Amniotic stem cell (primary cell): Measurements from ENCODE around the gene ANKRD9.

Source experiments
- DNase-seq: peaks from one replicate; lab custom pipeline; 2025; lab: John Stamatoyannopoulos, UW

Gene ANKRD9

DNA sequence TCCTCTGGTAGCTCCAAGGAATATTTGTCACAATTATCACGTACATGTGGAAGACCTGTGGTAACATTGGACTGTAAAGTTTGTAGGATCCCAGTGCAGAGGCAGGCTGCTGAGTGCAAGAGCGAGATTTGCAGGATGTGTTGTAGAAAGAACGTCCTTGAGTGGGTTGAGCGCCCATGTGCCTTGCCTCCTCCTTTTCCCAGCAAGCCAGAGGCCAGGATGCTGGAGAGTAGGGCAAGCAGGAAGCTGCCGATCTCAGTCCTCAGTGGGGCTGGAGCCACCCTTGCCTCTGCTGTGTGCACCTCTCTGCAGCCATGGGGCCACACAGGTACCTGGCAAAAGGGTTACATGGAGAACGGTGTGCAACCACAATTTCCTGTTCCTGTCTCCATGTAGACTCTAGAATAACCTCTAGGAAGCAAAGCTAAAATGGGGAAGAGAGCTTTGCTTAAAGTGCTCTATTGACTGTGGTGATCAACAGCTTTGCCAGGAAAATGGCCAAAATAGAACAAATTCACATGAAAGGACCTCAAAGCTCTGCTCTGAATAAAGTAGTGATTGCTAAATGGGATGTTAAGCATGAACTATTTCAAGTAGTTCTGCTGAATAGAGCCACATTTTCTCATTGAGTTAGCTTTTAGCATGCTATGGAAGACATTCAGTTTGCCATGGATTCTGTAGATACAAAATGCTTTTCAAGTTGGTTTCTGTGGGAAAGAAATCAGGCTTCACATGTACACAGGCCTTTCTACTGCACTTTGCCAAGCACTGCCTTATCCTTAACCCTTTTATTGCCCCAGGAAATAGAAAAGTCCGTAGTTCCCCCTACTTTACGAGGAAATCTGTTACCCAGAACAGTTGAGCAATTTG lies 37.4 kb downstream of the ANKRD9 start:
- DNase-seq: no peak

DNA sequence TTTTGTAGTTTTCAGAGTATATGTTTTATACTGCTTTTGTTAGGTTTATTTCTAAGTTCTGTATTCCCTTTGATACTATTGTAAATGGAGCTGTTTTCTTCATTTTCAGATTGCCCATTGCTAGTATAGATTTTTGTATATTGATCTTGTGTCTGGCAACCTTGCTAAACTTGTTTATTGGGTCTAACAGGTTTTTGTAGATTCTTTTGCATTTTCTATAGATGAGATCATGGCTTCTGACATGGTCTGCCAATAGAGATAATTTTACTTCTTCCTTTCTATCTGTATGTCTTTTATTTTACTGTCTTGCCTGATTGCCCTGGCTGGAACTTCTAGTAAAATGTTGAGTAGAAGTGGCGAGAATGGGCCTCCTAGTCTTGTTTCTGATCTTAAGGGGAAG lies 40.3 kb downstream of the ANKRD9 start:
- DNase-seq: no peak

DNA sequence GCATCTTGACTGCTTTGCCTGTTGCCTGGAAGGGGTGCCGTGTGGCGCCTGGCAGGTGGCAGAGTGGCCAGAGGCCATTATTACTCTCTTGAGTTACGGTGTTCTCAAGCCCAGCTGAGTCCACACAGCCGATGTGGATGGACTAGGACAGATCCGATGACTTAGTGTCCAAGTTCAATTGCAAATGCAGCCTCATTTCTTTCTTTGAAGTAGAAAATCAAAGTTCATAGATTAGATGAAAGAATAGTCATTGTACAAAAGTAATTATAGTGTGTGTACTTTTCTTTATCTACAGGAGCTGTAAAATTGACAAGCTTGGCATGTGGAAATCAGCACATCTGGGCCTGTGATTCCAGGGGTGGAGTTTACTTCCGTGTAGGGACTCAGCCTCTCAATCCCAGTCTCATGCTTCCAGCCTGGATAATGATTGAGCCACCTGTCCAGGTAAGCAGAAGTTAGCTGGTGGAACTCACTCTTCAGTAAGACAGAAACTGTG lies 44.7 kb downstream of the ANKRD9 start:
- no peak for DNase-seq

DNA sequence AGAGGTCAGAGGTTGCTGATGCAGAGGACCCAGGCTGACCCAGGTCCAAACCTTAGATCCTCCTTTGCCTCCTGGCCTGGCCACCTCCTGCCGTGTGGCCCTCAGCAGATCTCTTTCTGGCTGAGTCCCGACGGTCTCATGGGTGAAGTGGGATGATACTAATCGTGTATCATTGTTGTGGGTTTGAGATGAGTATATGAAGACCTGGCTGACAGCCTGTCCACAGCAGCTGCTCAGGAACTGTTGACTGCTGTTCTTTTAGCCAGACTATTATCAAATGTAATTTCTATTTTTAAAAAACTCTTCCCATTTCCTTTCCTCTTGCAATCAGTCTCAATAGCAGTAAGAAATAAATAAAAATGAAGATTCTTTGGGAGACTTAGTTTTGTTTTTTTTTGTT lies 45.6 kb downstream of the ANKRD9 start:
- no peak for DNase-seq

DNA sequence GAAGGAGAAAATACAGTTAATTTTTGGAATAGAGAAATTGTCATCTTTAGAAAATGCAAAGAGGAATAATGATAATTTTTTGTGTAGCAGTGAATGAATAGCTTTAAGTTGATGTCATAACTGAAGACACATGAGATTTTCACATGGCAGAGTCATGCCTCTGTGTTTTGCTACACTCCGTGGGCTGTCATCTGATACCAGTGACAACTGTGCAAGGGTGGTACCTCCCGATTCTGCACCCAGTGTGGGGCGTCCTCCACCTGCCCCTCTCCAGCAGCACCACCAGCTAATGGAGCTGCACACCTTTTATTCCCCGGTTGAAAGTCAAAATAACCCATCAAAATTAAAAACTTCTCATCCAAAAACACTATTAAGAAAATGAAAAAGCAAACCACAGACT lies 47.2 kb downstream of the ANKRD9 start:
- DNase-seq: no peak

DNA sequence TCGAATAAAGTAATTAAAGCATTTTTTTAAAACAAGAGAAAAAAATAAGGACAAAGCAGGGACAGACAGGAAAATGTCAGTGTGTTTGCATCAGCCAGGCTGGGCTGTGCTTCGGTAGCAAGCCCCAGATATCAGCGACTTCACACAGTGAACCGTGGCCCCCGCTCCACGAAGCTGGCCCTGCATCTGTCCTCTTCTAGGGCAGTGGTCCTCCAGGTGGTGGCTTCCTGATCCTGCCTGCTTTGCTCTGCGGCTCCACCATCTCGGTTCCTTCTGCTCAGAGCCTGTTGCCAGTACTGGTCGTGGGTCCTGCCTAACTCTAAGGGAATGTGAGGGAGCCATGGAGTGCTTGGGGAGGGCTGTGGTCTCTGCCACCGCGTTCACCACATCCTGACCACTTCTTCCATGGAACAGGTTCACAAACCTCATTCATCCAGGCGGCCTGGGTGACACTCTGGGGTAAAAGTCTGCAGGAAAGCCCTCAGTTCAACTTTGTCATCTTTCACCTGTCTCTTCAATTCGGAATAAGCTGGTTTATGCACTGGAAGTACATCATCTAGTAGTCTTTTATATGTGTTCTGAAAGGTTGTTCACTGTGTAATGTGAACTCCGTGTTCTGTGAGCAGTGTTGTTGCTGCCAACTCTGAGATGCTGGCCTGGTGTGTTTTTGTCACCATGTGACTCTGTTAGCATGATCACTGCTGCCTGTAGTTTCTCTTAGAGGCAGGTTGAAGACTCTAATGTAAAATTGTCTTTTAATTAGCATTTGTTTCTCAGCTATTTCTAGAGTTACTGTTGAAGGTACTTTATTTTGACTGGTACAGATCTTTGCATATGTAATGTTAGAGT lies 47.9 kb downstream of the ANKRD9 start:
- DNase-seq: no peak

DNA sequence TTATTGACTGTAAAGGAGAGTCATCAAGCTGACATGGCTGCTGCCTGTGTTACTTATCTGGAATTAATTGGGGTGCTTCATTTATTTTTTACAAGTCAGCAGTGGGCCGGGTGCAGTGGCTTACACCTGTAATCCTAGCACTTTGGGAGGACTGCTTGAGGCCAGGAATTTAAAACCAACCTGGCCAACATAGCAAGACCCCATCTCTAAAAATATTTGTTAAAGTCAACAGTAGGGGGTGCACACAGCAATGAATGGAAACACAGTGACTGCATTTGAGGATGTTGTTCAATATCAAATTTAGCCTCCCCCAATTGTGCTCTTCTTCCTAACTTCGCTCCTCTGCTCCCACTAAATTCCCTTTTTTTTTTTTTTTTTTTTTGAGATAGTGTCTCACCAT lies 52.1 kb downstream of the ANKRD9 start:
- DNase-seq: no peak

DNA sequence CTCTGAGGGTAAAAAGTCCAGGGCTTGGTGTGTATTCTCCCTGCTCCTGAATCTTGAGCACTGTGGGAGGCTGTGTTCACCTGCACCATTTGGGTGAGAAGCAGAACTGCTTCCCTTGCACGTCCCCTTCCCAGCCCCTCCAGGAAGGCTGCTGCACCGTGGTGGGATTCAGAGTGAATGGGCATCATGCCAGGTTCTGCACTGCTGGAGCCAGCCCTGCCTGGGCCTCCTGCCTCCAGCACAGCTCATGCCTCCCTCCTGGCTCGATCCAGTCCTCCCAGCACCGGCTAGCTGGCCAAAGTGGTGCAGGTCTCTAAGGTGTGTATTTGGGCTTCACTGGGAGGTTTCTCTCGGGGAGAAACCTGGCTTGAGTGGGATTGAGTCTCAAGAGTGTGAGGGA lies 54.9 kb downstream of the ANKRD9 start:
- DNase-seq: no peak

DNA sequence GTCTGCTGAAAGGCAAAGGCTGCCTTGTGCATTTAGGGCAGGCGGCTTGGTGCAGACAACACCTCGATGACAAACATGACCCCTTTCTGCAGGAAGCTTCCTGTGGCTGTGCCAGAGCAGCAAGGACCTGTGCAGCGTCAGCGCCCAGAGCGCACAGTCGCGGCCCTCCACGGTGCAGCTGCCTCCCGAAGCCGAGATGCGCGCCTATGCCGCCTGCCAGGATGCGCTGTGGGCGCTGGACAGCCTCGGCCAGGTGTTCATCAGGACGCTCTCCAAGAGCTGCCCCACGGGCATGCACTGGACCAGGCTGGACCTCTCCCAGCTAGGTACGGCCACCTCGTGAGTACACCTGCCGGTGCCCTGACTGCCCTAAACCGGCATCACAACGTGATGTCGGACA lies 57.3 kb downstream of the ANKRD9 start:
- no peak for DNase-seq
